Measurements from ENCODE around the gene MAN2B1.

MAN2B1 gene

GRCh38 chr19:12617646-12618045 lies 48.9 kb downstream of the MAN2B1 start:
- DNase-seq (ENCODE audit: low spot score) = no peak

GRCh38 chr19:12611361-12611699 lies 55.2 kb downstream of the MAN2B1 start:
- peak; percentile 58 for DNase-seq (ENCODE audit: low spot score)

DNA sequence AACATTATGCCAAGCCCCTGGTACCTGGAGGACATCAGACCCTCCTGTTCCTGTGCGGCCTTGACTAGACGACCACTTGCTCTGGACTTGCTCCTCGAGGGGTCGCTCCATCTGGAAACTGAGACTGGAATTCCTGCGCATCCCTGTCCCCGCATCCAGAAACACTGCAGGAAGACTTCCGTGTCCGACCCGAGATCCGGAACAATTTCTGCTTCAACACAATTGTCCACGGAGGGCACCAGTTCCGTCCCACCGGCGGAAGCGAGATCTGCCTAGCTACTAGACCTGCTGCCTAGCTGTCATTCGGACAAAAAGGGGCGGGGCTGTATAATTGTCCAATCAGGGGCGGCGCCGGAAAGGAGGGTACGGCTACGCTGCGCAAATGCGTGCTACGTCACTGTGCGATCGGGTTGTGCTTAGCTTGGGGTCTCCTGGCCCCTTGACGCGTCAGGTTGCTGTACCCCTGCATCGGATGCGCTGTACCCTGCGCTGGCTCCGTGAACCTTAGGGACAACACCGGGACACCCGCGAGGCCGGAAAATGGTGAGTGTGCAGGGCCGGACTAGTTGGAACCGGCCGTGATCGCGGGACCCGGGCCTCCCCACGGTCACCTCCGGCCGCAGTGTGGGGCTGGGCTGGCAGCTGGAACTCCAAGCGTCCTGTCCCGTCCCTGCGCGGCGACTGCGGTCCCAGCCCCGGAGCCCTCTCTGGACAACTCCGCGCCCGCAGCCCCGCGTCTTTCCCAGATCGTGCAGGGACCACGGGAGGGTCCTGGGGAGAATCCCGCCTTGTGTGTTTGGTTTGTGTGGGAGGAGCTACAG lies 55.8 kb downstream of the MAN2B1 start, which contains the start of the genes ZNF490 and ZNF791:
TSS of gene ZNF490 (minus strand) at position 274 of the 821 bp plus-strand sequence. CDS start at position 141, 133 bp downstream.
TSS of gene ZNF791 (plus strand) at position 381 of the 821 bp plus-strand sequence. CDS start at position 541, 160 bp downstream.
- DNase-seq (ENCODE audit: low spot score) = peak; percentile 98

DNA sequence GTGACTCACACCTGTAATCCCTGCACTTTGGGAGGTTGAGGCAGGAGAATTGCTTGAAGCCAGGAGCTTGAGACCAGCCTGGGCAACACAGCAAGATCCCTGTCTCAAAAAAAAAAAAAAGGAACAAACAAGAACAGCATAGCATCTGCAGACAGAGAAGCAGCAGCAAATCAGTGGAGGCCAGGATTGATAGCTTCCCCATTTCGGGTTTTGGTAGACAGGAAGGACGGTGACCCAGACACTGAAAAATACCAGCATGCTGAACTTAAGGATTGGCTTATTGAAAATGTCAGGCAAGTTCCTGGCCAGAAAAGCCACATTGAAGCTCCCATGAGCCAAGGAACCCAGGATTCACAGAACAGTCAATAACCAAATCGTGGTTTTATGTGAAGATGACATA lies 58.9 kb downstream of the MAN2B1 start:
- no peak for DNase-seq (ENCODE audit: low spot score)

DNA sequence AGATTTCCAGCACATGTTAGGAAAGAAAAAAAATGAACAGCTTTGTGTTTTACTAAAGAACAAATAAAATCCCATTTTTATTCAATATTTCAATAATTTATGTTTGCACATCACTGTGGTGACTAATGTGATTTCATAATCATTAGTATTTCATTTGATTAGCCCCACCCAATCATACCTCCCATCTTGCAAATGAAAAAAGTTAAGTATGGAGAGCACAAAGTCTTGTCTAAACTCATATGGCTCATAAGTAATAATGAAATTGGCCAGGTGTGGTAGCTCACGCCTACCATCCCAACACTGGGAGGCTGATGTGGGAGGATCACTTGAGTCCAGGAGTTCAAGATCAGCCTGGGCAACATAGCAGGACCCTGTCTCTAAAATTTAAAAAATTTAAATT lies 59.7 kb downstream of the MAN2B1 start:
- no peak for DNase-seq (ENCODE audit: low spot score)

GRCh38 chr19:12603714-12604113 lies 62.8 kb downstream of the MAN2B1 start:
- no peak for DNase-seq (ENCODE audit: low spot score)

- DNase-seq (ENCODE audit: low spot score) = no peak
These were observed 68.9 kb downstream of the MAN2B1 start for GRCh38 chr19:12597594-12597993.

GRCh38 chr19:12596927-12597548 lies 69.5 kb downstream of the MAN2B1 start:
- no peak for DNase-seq (ENCODE audit: low spot score)
